Stimulated activated CD4-positive, alpha-beta T cell treated with anti-CD3 and anti-CD28 coated beads, Interleukin-4, amount 100 ng/mL, for 48 hours (primary cell): ENCODE results near the gene ZKSCAN1.
A peak's percentile ranks its signal among the peaks of the same experiment; 100 is the strongest.

ENCODE experiments used
- DNase-seq, 2 donors: peaks; one replicate each; pipeline ENCODE4 v3.0.0-alpha.2; 2020; ENCODE audit warnings: low read depth in 2 of 2

Gene ZKSCAN1

GRCh38 chr7:100080907-100081534 lies 65.6 kb downstream of the ZKSCAN1 start:
- DNase-seq: no peak

GRCh38 chr7:100081535-100082102 lies 66.2 kb downstream of the ZKSCAN1 start, which contains the start of gene ZNF3:
Gene ZNF3, minus strand, starts transcription at chr7:100081723. Its CDS starts 4,366 bp downstream, at chr7:100077357.
- peak; percentile 96 to 98 for DNase-seq

- DNase-seq: no peak
Observed at GRCh38 chr7:100082978-100083377, 67.6 kb downstream of the ZKSCAN1 start.

- DNase-seq: no peak
Observed at GRCh38 chr7:100085515-100085914, 70.1 kb downstream of the ZKSCAN1 start.

- no peak for DNase-seq
Observed at GRCh38 chr7:100087055-100087750, 71.8 kb downstream of the ZKSCAN1 start.

- no peak for DNase-seq
Observed at GRCh38 chr7:100088095-100088620, 72.8 kb downstream of the ZKSCAN1 start.

- peak; percentile 85 to 86 for DNase-seq
Observed at GRCh38 chr7:100088621-100089457, 73.4 kb downstream of the ZKSCAN1 start, which contains the start of gene COPS6. Gene COPS6, plus strand, starts transcription at chr7:100088969. Its CDS starts 22 bp downstream, at chr7:100088991.

- DNase-seq: no peak
Observed at GRCh38 chr7:100089458-100090196, 74.2 kb downstream of the ZKSCAN1 start.

- no peak for DNase-seq
Observed at GRCh38 chr7:100090527-100091410, 75.4 kb downstream of the ZKSCAN1 start.
